ENCODE results near the gene RABAC1.

Gene RABAC1

DNA sequence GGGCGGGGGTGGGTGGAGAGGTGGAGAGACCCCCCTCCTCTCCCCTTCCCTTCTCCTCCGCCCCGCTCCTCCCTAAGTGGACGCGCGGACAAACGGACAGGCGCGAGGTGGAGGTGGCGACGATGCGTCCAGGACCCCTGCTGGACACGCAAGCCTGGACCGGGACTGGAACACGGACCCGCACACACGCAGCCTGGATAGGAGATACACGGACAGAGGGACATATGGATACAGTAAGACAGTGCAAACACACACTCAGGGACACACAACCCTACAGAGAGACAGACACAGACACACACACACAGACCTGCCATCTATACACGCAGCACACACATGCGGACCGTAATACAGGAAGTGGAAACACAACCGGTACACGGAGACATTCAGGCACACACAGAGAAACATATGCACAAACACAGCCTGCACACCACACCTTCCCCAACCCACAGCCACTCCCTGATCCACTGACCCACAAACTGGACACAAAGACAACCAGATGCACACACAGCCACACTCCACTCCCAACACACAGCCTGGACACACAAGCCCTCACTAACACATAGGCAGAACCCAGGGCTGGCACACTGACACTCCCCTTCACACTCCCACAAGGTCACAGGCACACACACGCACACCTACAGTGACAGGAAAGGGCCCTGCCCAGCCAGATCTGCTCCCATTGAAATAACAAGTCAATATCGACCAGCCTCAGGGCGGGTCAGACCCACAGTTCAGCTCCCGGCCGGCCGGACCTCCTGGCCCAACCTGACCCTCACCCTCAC is 30.2 kb downstream of the RABAC1 start:
- Histone ChIP-seq H2BK12ac (ENCODE audit: low read length) (peak overlapping the region; percentile 47), H3K23ac (ENCODE audit: low read depth, low read length, poor library complexity) (peak overlapping the region; percentile 95), H3K4ac (ENCODE audit: low read length) (no peak overlapping the region), H3K79me1 (ENCODE audit: low read depth, low read length) (no peaks in the 10 kb centered on the region), H4K91ac (ENCODE audit: low read depth, low read length, poor library complexity) (no peak overlapping the region), H3K14ac (ENCODE audit: low read length) (peak overlapping the region; percentile 83), H3K4me2 (ENCODE audit: insufficient read depth, low read length, poor library complexity, severe bottlenecking) (peak overlapping the region; percentile 79), H2BK5ac (ENCODE audit: low read length) (no peak overlapping the region), H3K9me3 (replicated peaks in 1 of 2; ENCODE audit: control insufficient read depth in 2 of 2, insufficient read depth in 1 of 2, low read depth in 1 of 2, low read length in 2 of 2) (peaks cover 0 to 10% of the 10 kb centered on the region in 2 donors), H4K8ac (ENCODE audit: low read depth, low read length) (no peak overlapping the region), H2BK120ac (ENCODE audit: low read depth, low read length) (no peak overlapping the region), H3K18ac (ENCODE audit: low read length) (peak overlapping the region; percentile 93), H3K9ac (ENCODE audit: low read depth, low read length, poor library complexity) (peak overlapping the region; percentile 87), H2AK5ac (ENCODE audit: low read depth, low read length) (no peak overlapping the region), H3K27ac (replicated peaks; ENCODE audit: low read length) (no peak overlapping the region), H3K36me3 (replicated peaks in 1 of 2; ENCODE audit: control insufficient read depth in 2 of 2, insufficient read depth in 2 of 2, low read length in 2 of 2) (no peaks in the 10 kb centered on the region), H3K4me3 (ENCODE audit: low read length in 2 of 2) (peak overlapping the region; percentile 33 to 44), H2AFZ (ENCODE audit: low read length) (peak overlapping the region; percentile 89), H3K4me1 (ENCODE audit: control insufficient read depth in 2 of 2, insufficient read depth in 1 of 2, low read depth in 1 of 2, low read length in 2 of 2) (peaks cover 6 to 10% of the 10 kb centered on the region in 2 donors), H3K27me3 (ENCODE audit: control insufficient read depth in 3 of 3, insufficient read depth in 3 of 3, low read depth in 1 of 3, low read length in 3 of 3) (peaks cover 47 to 98% (median 92%) of the 10 kb centered on the region in 3 experiments), H2BK15ac (ENCODE audit: low read length) (no peak overlapping the region)
- DNase-seq (ENCODE audit: low spot score): no peak
- no CpG with 5 or more reads among the region's 29 CpGs for WGBS, 2 donors (ENCODE audit: extremely low coverage in 2 of 2, insufficient read length in 2 of 2, insufficient replicate concordance in 1 of 2)

GRCh38 chr19:41928221-41928683 is 30.9 kb downstream of the RABAC1 start, which contains the start of gene ERFL:
TSS of gene ERFL (minus strand) at chr19:41928449. CDS start at chr19:41912919, 15,530 bp downstream.
- peak within 1 kb of the TSS; percentile 44 to 72 for H3K4me3 ChIP-seq (ENCODE audit: low read length in 2 of 2)
- H3K36me3 ChIP-seq (replicated peaks in 1 of 2; ENCODE audit: control insufficient read depth in 2 of 2, insufficient read depth in 2 of 2, low read length in 2 of 2): no peaks in the 10 kb centered on the region
- no peak within 1 kb of the TSS for H2BK5ac ChIP-seq (ENCODE audit: low read length)
- H3K9ac ChIP-seq (ENCODE audit: low read depth, low read length, poor library complexity): peak within 1 kb of the TSS; percentile 87
- peak within 1 kb of the TSS; percentile 79 for H3K4me2 ChIP-seq (ENCODE audit: insufficient read depth, low read length, poor library complexity, severe bottlenecking)
- peak within 1 kb of the TSS; percentile 93 for H3K18ac ChIP-seq (ENCODE audit: low read length)
- H3K27me3 ChIP-seq (ENCODE audit: control insufficient read depth in 3 of 3, insufficient read depth in 3 of 3, low read depth in 1 of 3, low read length in 3 of 3): peaks cover 47 to 94% (median 88%) of the 10 kb centered on the region in 3 experiments
- peaks cover 0 to 11% of the 10 kb centered on the region in 2 donors for H3K9me3 ChIP-seq (replicated peaks in 1 of 2; ENCODE audit: control insufficient read depth in 2 of 2, insufficient read depth in 1 of 2, low read depth in 1 of 2, low read length in 2 of 2)
- H4K91ac ChIP-seq (ENCODE audit: low read depth, low read length, poor library complexity): no peak within 1 kb of the TSS
- H2BK12ac ChIP-seq (ENCODE audit: low read length): peak within 1 kb of the TSS; percentile 47
- DNase-seq (ENCODE audit: low spot score): no peak
- H3K14ac ChIP-seq (ENCODE audit: low read length): peak within 1 kb of the TSS; percentile 83
- peak within 1 kb of the TSS; percentile 89 for H2AFZ ChIP-seq (ENCODE audit: low read length)
- H2AK5ac ChIP-seq (ENCODE audit: low read depth, low read length): no peak within 1 kb of the TSS
- peak within 1 kb of the TSS; percentile 95 for H3K23ac ChIP-seq (ENCODE audit: low read depth, low read length, poor library complexity)
- no peak within 1 kb of the TSS for H3K4ac ChIP-seq (ENCODE audit: low read length)
- no CpG with 5 or more reads among the region's 49 CpGs for WGBS, 2 donors (ENCODE audit: extremely low coverage in 2 of 2, insufficient read length in 2 of 2, insufficient replicate concordance in 1 of 2)
- no peaks in the 10 kb centered on the region for H3K79me1 ChIP-seq (ENCODE audit: low read depth, low read length)
- no peak within 1 kb of the TSS for H2BK15ac ChIP-seq (ENCODE audit: low read length)
- no peak within 1 kb of the TSS for H4K8ac ChIP-seq (ENCODE audit: low read depth, low read length)
- H2BK120ac ChIP-seq (ENCODE audit: low read depth, low read length): peak within 1 kb of the TSS; percentile 33
- H3K4me1 ChIP-seq (ENCODE audit: control insufficient read depth in 2 of 2, insufficient read depth in 1 of 2, low read depth in 1 of 2, low read length in 2 of 2): peaks cover 6 to 10% of the 10 kb centered on the region in 2 donors
- H3K27ac ChIP-seq (replicated peaks; ENCODE audit: low read length): no peak within 1 kb of the TSS

DNA sequence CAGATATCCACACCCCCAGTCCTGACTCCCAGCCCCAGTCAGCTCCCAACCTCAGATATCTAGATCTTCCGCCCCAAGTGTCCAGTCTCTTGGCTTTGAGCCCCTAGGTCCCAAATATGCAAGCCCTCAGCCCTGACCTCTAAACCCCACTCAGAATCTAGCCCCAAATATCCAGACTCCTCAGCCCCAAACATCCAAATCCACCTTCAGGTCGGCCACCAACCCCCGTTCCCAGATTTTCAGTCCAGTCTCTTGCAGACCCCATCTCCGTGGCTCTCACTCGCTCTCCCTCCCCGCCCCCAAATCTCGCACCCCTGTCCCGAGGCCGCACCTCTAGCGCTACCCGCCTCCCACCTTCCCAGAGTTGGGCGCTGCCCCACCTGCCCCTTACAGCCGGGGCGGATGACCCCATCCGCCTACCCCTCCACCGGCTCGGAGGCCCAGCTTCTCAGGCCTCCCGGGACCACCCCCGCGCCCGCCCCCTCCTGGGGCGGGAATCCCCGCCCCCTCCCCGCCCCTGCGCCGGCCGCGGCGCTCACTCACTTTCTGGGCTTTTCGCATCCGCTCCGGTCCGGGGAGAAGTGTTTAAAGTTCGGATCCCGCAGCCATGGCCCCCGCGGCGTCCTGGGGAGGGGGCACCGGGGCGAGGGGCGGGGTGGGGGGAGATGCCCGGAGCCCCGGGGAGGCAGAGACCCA is 31.5 kb downstream of the RABAC1 start:
- Histone ChIP-seq H2BK120ac (ENCODE audit: low read depth, low read length) (peak overlapping the region; percentile 33), H3K4me3 (ENCODE audit: low read length in 2 of 2) (peak overlapping the region; percentile 37 to 44), H3K18ac (ENCODE audit: low read length) (no peak overlapping the region), H3K4ac (ENCODE audit: low read length) (no peak overlapping the region), H3K27ac (replicated peaks; ENCODE audit: low read length) (no peak overlapping the region), H3K9ac (ENCODE audit: low read depth, low read length, poor library complexity) (no peak overlapping the region), H2BK5ac (ENCODE audit: low read length) (no peak overlapping the region), H3K27me3 (ENCODE audit: control insufficient read depth in 3 of 3, insufficient read depth in 3 of 3, low read depth in 1 of 3, low read length in 3 of 3) (peaks cover 49 to 94% (median 88%) of the 10 kb centered on the region in 3 experiments), H2AK5ac (ENCODE audit: low read depth, low read length) (no peak overlapping the region), H3K9me3 (replicated peaks in 1 of 2; ENCODE audit: control insufficient read depth in 2 of 2, insufficient read depth in 1 of 2, low read depth in 1 of 2, low read length in 2 of 2) (peaks cover 0 to 13% of the 10 kb centered on the region in 2 donors), H4K8ac (ENCODE audit: low read depth, low read length) (no peak overlapping the region), H4K91ac (ENCODE audit: low read depth, low read length, poor library complexity) (no peak overlapping the region), H3K23ac (ENCODE audit: low read depth, low read length, poor library complexity) (no peak overlapping the region), H3K14ac (ENCODE audit: low read length) (no peak overlapping the region), H3K36me3 (replicated peaks in 1 of 2; ENCODE audit: control insufficient read depth in 2 of 2, insufficient read depth in 2 of 2, low read length in 2 of 2) (no peaks in the 10 kb centered on the region), H3K4me1 (ENCODE audit: control insufficient read depth in 2 of 2, insufficient read depth in 1 of 2, low read depth in 1 of 2, low read length in 2 of 2) (peaks cover 6 to 10% of the 10 kb centered on the region in 2 donors), H2BK15ac (ENCODE audit: low read length) (no peak overlapping the region), H3K4me2 (ENCODE audit: insufficient read depth, low read length, poor library complexity, severe bottlenecking) (peak overlapping the region; percentile 79), H2AFZ (ENCODE audit: low read length) (peak overlapping the region; percentile 89), H3K79me1 (ENCODE audit: low read depth, low read length) (no peaks in the 10 kb centered on the region), H2BK12ac (ENCODE audit: low read length) (no peak overlapping the region)
- no CpG with 5 or more reads among the region's 43 CpGs for WGBS, 2 donors (ENCODE audit: extremely low coverage in 2 of 2, insufficient read length in 2 of 2, insufficient replicate concordance in 1 of 2)
- no peak for DNase-seq (ENCODE audit: low spot score)
